ENCODE results near the gene BOD1L2.

DNA sequence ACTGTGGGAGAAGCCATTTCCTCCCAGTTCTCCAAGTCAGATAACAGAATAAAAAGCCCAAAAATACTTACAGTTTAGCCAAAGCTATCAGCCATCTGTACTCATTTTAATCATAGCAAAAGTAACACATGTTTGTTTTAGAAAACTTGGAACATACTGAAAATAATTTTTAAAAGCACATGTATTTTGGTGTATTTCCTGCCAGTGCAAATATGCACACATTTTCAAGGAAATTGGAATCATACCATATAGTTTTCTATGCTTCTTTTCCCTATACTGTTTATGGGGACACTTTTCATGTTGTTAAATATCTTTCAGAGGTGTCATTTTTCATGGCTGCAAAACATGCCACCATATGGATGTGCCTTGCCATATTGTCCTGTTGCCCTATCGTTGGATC is 51.2 kb downstream of the BOD1L2 start:
- TF ChIP-seq, protein P1, sequence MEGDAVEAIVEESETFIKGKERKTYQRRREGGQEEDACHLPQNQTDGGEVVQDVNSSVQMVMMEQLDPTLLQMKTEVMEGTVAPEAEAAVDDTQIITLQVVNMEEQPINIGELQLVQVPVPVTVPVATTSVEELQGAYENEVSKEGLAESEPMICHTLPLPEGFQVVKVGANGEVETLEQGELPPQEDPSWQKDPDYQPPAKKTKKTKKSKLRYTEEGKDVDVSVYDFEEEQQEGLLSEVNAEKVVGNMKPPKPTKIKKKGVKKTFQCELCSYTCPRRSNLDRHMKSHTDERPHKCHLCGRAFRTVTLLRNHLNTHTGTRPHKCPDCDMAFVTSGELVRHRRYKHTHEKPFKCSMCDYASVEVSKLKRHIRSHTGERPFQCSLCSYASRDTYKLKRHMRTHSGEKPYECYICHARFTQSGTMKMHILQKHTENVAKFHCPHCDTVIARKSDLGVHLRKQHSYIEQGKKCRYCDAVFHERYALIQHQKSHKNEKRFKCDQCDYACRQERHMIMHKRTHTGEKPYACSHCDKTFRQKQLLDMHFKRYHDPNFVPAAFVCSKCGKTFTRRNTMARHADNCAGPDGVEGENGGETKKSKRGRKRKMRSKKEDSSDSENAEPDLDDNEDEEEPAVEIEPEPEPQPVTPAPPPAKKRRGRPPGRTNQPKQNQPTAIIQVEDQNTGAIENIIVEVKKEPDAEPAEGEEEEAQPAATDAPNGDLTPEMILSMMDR (IDR thresholded peaks at IDR 0.05; ENCODE audit: low read length): no peak
- no peak for TF ChIP-seq EZH2 (IDR thresholded peaks at IDR 0.05; ENCODE audit: borderline replicate concordance, low read length)

All from OCI-LY1 (cell line).